ENCODE results near the gene NOL6. TPM values are rescaled to one million over a fixed set of nuclear protein-coding genes. Genes with fewer than 3 reads are reported as not detected.

Gene NOL6
- polyA plus RNA-seq, 1 donor from 2014 or later: 18.9 TPM

DNA sequence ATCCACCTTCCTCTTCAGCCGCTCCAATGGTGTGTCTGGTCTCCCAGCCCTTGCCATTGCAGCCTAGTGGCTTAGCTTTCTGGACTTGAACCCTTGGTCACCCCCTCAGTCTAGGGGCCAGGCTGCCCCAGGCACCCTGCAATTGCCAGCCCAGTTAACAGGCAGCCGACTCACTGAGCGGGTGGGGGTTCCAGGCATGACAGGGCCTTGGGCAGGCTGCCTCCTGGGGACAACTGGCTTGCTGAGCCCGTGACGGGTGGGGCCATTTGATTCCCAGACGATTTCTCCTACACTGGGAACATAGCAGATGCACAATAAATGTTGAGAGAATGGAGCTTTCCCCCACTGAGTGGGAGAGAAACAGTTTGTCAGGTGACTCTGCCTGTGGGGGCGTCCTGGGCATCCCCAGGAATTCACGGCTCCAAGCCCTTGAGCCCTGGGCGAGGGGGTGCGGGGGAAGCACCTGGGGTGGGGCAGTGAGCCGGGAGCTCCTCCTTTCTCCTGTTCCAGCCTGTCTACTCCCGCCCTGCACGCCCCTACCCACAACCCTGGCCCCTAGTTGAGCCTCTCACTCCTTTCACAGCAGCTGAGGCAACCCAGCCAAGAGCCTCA lies 58.7 kb downstream of the NOL6 start:
- Mint-ChIP-seq H3K9me3 (no peaks in the 10 kb centered on the region), H3K27me3 (peaks cover 9% of the 10 kb centered on the region), H3K4me3 (no peak overlapping the region), H3K4me1 (peaks cover 0 to 5% (median 3%) of the 10 kb centered on the region in 3 donors), H3K36me3 (no peaks in the 10 kb centered on the region), H3K27ac (peak overlapping the region in 1 of 3 donors; percentile 80)

DNA sequence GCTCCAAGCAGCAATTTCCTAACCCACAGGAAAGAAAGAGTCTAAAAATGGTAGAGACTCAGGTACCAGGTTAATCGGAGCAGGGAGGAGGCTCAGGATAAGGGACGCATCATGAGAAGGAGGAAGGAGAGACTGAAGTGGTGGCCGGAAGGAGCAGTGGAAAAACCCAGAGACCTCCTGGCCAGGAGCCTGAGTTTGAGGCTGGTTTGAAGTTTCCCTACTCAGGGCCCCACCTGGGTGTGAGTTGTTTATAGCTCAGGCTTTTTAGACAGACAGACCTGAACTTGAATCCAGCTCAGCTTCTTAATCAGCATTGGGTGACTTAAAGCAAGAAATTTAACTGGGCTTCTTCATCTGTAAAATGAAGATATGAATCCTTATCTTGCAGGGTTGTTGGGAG lies 59.5 kb downstream of the NOL6 start:
- no peaks in the 10 kb centered on the region for H3K36me3 Mint-ChIP-seq
- no peaks in the 10 kb centered on the region for H3K9me3 Mint-ChIP-seq
- peak overlapping the region in 1 of 4 donors; percentile 83 for H3K4me3 Mint-ChIP-seq
- H3K27ac Mint-ChIP-seq: no peak overlapping the region
- H3K4me1 Mint-ChIP-seq: peaks cover 0 to 5% (median 3%) of the 10 kb centered on the region in 3 donors
- peaks cover 9% of the 10 kb centered on the region for H3K27me3 Mint-ChIP-seq

Other genes starting within 250 kb of the NOL6 start
- not detected for gene SPINK4, start 233.8 kb downstream of the NOL6 start, polyA plus RNA-seq
- 89.3 TPM for gene BAG1, start 209.2 kb downstream of the NOL6 start, polyA plus RNA-seq
- 43.8 TPM for gene CHMP5, start 208.9 kb downstream of the NOL6 start, polyA plus RNA-seq
- gene NFX1, start 183.4 kb downstream of the NOL6 start, polyA plus RNA-seq: 57.9 TPM
- not detected for gene AQP7, start 71.4 kb downstream of the NOL6 start, polyA plus RNA-seq
- gene AQP3, start 26.3 kb downstream of the NOL6 start, polyA plus RNA-seq: 18.7 TPM
- not detected for gene ANKRD18B, start 50.3 kb upstream of the NOL6 start, polyA plus RNA-seq